PC-3 (cell line): ENCODE results near the gene PTRH2.

Source experiments
- EZH2 ChIP-seq: fragments of 300-600 bp; sonication (generic); IDR thresholded peaks from one replicate; pipeline ENCODE4 v1.6.1; 2017; ENCODE audit warnings: antibody characterized with exemption, mild to moderate bottlenecking, low read length; ENCODE audit not compliant: unreplicated experiment
- EZH2phosphoT487 ChIP-seq: fragments of 300-600 bp; sonication (generic); IDR thresholded peaks from 2 replicates; pipeline ENCODE4 v1.6.1; 2018; ENCODE audit warnings: mild to moderate bottlenecking, antibody characterized with exemption, low read length, borderline replicate concordance
- TF ChIP-seq, protein P1 (sequence below): fragments of 300-600 bp; sonication (generic); conservative IDR thresholded peaks from 2 replicates; pipeline ENCODE4 v1.5.1; 2017; ENCODE audit warnings: antibody characterized with exemption, low read depth, mild to moderate bottlenecking, low read length

- TF ChIP-seq, protein P1, sequence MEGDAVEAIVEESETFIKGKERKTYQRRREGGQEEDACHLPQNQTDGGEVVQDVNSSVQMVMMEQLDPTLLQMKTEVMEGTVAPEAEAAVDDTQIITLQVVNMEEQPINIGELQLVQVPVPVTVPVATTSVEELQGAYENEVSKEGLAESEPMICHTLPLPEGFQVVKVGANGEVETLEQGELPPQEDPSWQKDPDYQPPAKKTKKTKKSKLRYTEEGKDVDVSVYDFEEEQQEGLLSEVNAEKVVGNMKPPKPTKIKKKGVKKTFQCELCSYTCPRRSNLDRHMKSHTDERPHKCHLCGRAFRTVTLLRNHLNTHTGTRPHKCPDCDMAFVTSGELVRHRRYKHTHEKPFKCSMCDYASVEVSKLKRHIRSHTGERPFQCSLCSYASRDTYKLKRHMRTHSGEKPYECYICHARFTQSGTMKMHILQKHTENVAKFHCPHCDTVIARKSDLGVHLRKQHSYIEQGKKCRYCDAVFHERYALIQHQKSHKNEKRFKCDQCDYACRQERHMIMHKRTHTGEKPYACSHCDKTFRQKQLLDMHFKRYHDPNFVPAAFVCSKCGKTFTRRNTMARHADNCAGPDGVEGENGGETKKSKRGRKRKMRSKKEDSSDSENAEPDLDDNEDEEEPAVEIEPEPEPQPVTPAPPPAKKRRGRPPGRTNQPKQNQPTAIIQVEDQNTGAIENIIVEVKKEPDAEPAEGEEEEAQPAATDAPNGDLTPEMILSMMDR: no peak
- TF ChIP-seq EZH2phosphoT487 (no peak), EZH2 (no peak)
Measured at GRCh38 chr17:59752446-59752845, 45.2 kb upstream of the PTRH2 start.
